Frontal cortex (tissue), 4 donors: ENCODE results near the gene SUCLG1. TPM values are rescaled to one million over a fixed set of nuclear protein-coding genes. Genes with fewer than 3 reads are reported as not detected.
A peak's percentile ranks its signal among the peaks of the same experiment; 100 is the strongest.
"Not testable (repeated sequence)": the region's sequence is repeated elsewhere in the genome, so short reads cannot be mapped to it uniquely, and the experiment has no call there.

ENCODE experiments used
- DNase-seq, 2 donors: peaks; one replicate each; pipeline ENCODE4 v3.0.0; 2012; ENCODE audit warnings: low spot score in 2 of 2
- FAIRE-seq: peaks from 2 replicates; lab custom pipeline; 2012; peaks lifted over from hg19 to GRCh38; lab: Jason Lieb, UNC
- total RNA-seq: library from RNA; depleted of rRNA; stranded (reverse); fragments of >200 nt; gene quantifications from one replicate; pipeline ENCODE4 v1.2.3, GENCODE V29; 2014
- donor health status: control.
- donor health status: control.
- donor health status: control.

The SUCLG1 gene
- total RNA-seq, 1 donor from 2014 or later = 72.6 TPM

DNA sequence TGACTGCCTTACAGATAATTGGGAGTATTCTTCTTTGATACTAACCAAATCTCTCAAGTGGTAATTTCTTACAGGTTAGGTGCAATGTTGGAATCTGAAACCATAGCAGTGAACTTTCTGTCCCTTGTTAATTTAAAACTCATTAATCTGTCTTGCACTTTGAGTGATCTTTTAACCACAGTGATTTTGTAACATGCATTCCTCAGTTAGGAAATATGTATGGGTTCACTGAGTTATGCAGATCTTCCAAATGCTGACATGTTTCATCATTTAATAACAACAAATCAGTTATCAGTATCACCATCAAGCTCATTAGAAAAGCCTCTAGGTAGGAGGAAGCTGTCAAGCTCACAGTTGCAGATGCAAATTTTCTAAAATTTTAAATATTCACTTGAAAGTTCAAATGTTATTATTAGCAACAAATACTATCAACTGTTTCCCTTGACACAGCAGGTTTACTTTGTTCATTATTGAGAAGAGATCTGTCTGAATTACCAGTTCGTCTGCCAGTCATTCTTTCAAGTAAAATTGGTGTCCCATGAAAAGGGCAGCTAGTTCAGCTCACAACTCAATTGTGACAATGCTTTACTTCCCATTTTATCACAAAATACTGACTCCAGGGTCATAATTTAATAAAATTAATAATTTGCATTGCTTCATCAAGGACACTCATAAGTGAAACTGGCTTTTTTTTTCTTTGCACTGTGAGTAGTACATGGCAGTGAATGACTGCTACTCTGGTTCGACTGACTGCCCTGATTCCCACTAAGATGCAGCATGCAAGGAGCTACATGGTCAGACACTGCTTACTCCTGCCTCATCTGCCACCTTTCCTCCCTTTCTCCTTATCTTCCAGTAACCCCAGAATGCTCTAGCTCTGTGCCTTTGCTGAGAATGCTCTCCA is 31.6 kb downstream of the SUCLG1 start:
- no peak for FAIRE-seq
- DNase-seq = no peak

DNA sequence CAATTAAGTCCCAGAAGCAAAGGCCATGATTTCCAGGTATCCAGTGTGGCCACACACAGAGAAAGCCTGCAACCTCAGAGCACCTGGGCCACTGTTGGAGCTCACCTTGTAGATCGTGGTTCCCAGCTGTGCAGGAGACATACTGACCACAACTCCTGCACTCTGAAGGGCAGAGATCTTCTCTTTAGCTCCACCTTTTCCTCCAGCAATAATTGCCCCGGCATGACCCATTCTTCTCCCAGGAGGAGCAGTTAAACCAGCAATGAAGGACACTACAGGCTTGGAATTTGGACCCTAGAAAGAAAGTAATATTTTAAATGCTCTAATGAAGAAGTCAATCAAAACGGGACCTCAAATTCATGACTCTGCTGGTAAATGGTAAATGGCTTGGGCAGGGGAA is 33.8 kb downstream of the SUCLG1 start:
- DNase-seq = no peak
- no peak for FAIRE-seq

DNA sequence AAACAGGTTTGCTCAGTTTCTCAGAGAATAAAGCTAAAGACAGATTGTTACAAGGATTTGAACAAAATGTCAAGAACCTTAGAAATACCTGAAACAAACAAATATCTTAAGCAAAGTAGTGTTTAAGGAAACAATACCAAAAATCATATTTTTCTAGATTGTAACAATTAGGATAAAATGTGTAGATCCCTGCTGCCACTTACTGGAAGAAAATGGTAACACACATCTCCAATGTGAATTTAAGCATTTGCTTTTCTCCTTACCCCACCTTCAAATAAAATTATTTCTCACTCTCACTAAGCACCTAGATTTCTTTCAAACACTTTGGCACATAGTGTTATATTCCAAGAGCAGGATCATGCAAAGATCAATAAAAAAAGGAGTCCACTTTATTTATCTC is 34.9 kb downstream of the SUCLG1 start:
- FAIRE-seq (no peak), DNase-seq (peak in 1 of 2 donors; percentile 12)

DNA sequence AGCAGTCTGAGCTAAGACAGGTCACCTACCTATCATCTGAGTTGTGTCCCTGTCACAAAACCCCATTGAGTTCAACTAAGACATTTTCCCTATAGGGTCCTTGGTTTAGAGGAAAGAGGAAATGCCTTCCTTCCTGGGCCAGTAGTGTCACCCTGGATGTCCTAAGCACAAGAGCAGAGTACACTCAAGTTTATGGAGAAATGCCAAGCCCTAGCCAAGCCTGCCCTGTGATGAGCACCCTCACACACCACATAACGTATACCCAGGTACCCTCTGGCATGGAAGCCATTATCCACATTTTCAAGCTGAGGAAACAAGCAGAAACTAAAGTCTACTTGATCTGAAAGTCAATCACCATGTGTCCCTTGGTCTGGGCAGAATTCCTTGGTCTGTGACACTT is 37.3 kb downstream of the SUCLG1 start:
- FAIRE-seq = no peak
- DNase-seq = no peak

DNA sequence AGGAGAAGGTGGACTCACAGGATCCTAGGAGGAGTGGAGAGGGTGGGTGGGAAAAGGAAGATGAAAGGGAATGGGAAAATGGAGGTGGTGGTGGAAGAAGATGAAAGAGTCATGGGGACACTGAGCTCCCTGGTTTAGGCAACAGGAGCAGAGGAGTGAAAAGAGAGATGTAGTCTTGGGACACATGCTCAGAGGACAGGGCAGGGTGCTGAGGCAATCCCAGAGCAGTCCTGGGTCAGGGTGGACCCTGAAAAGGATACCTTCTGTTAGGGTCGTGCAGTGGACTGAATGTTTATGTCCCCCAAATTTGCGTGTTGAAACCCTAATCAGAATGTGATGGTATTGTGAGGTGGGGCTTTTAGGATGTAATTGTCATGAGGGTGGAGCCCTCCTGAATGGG is 37.9 kb downstream of the SUCLG1 start:
- no peak for DNase-seq
- FAIRE-seq = no peak

DNA sequence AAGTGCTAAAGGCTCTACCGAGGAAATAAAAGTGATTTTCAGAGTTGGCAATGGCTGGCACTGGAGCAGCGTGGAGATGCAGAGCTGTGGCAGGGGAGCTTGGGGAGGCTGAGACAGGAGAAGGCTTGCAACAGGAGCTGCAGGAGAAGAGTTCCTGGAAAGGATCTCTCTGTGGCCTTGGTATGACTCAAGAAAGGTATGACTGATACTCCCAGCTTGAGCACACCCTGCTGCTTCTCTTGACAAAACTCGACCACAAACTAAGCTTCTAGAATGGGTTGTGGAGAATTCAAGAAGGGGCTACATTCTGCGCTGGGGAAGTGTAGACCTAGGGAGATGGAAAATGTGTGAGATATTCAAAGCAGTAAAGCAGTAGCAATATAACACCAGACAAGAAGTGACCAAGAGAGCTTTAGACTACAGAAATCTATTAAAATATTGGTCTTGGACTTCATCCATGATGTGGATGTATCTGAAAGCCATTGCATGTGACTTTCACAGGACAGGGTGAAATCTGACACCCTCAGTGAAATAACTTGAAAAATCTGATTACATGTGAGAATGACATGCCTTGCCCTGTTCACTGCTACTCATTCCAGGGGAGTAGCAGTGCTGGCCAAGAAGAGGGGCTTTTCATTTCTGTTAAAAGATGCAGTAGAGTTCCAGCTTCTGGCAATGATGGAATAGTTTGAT is 41.5 kb downstream of the SUCLG1 start:
- FAIRE-seq = no peak
- no peak for DNase-seq

DNA sequence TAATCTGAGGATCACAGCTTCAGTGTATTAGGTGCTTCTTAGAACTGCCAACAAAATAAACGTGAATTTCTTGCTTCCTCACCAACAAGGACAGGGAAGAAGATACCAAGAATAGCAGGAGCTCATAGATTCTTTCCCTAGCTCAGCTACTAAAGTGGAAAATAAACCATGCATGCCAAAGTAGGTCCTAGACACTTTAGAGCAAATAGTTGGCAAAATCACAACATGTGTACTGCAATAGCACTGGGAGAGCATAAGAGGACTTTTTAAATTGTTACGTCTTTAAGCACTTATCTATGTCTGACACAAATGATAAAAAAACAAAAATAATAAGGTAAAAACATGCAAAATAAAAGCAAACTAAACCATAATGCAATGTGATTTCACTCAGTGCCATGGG is 49.5 kb downstream of the SUCLG1 start:
- DNase-seq = no peak
- FAIRE-seq = no peak

DNA sequence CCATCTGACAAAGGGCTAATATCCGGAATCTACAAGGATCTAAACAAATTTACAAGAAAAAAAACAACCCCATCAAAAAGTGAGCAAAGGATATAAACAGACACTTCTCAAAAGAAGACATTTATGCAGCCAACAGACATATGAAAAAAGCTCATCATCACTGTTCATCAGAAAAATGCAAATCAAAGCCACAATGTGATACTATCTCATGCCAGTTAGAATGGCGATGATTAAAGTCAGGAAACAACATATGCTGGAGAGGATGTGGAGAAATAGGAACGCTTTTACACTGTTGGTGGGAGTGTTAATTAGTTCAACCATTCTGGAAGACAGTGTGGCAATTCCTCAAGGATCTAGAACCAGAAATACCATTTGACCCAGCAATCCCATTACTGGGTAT is 57.0 kb downstream of the SUCLG1 start:
- FAIRE-seq, DNase-seq: not testable (repeated sequence)

DNA sequence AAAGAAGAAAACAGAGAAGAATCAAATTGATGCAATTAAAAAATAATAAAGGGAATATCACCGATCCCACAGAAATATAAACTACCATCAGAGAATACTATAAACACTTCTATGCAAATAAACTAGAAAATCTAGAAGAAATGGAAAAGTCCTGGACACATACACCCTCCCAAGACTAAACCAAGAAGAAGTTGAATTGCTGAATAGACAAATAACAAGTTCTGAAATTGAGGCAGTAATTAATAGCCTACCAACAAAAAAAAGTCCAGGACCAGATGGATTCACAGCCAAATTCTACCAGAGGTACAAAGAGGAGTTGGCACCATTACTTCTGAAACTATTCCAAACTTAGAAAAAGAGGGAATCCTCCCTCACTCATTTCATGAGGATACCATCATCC is 59.2 kb downstream of the SUCLG1 start:
- DNase-seq, FAIRE-seq: not testable (repeated sequence)

DNA sequence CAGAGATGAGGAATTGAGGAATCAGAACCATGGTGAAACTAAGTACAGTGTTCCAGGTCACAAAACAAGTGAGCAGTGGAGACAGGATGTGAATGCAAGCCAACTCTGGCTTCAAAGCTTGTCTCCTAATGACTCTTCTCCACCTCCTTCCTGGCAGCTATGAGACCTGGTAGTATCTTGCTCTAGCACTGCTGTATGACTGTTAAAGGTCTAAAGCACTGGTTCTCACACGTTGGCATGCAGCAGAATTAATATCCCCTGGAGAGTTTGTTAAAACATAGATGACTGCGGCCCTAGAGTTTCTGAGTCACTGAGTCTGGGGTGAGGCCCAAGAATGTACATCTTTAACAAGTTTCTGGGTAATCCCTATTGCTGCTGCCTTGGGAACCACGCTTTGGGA is 63.3 kb downstream of the SUCLG1 start:
- no peak for FAIRE-seq
- DNase-seq = no peak

DNA sequence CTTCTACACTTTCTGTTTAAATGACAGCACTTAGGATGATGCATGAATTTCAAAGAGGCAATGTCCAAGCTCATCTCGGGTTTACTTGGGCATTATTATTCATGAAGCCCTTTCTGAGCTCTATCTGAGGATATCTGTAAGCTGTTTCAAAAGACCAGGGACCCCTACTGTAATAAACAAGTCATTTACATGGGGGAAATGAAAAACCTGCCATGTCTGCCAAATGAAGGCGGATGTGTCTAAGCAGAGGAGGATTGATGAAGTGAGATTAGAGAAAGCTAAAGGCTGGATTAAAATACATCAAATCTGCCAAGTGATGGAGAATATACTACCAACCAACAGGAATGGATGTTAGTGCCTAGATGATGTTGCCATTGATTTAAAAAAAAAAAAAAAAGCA is 64.5 kb downstream of the SUCLG1 start:
- DNase-seq = no peak
- FAIRE-seq = no peak

DNA sequence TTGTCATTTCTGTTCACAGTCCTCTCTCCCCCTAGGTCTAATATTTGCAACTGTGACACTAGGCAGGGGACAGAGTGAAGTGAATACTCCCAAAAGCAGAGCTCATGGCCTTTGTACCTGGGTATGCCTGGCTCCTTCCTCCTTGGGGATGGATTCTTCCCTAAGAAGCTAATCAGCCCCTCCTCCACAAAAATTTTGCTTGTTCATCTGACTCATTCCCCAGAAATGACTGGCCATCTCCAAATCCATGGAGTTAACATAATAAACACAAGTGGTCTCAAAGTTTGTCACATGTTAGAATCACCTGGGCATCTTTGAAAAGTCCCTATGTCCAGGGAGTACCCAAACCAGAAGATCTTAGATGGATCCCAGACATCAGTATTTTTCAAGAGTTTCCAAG is 65.3 kb downstream of the SUCLG1 start:
- DNase-seq = no peak
- FAIRE-seq = no peak

DNA sequence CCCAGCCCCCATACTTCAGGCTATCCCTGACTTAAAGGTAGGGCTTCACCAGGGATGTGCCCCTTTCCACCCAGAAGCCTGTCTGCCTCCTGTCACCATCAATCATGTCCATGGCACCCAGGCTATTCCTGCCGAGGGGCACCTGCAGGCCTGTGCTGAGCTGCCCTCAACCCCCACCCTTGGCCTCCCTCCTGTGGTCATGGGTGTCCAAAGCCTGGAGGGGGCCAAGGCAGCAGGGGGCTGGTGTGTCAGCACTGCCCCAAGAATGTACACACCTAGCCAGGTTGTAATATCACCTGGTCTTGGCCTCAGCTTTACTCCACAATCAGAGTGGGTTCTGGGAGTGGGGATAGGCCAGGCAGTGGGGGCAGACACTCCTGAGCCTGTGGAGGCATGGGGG is 69.3 kb downstream of the SUCLG1 start:
- DNase-seq = no peak
- no peak for FAIRE-seq

DNA sequence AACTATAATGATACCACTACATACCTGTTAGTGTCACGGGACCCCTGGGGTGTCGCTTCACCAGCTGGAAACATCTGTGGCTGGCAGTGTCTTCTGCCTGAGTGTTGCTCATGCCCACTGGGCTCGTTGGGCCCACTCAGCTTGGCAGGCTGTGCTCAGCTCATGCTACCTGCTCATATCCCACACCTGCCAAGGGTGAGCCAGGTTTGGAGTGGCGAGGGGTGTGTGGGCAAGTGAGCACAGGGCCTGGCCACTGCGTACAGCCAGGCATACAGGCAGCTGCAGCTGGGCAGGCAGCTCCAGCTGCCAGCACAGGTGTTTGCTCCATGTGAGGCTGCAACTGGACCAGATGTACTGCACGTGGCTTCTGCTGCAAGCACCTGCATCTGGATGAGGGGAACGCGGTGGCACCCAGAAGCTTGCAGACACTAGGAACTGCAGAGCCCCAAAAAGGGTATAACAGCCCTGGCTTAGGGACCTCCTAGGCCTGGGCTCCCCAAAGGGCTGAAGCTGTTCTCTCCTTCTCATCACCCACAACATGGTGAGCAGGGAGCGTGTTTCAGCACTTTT is 70.1 kb downstream of the SUCLG1 start:
- DNase-seq (no peak), FAIRE-seq (no peak)

DNA sequence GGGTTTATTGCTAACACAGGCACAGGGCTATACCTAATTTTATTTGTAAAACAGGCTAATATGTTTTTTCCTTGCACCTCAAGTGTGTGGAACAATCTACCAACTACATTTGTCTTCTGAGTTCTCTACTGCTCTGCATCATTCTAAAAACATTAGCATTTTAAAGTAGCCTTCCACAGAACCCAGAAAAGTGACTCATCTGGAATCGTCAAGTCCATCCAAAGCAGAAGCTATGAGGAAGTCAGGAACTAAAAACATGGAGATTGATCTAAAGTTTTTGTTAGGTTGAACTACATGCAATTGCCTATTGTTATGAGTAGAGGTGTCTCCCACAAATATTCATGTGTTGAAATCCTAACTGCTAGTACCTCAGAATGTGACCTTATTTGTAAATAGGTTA is 70.9 kb downstream of the SUCLG1 start:
- no peak for DNase-seq

DNA sequence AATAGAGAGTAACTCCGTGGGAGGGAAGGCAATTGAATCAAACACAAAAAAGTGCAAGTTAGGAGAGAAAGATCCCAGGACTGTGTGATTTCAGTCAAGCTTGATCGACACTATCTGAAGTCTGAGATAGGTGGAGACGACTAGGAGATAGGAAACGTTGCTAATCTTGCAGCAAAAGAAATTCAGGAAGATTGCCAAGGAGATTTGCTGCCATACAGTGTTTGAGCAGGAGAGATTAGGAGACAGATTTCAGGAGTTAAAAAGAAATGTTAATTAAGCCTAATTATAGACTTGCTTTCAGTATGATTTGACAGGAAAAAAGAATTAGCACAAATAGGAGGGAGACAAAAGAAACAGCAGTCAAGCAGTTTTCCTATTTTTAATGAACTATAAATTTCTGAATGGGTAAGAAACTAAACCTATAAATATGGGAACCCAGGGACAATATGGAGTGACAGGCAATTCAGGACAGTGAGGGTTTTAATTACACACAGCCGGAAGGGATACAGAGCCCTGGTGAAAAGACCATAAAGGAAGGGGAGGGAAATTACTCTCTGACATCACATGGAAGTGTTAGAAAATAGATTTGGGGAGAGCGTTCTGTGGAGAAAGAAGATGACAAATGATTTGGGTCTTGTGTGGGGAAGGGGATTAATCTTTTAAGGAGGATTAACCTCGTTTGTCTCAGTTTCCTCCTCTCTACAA is 72.6 kb downstream of the SUCLG1 start:
- no peak for DNase-seq
- no peak for FAIRE-seq

More for the DNA sequence above, 70.9 kb downstream of the SUCLG1 start:
- FAIRE-seq = no peak

DNA sequence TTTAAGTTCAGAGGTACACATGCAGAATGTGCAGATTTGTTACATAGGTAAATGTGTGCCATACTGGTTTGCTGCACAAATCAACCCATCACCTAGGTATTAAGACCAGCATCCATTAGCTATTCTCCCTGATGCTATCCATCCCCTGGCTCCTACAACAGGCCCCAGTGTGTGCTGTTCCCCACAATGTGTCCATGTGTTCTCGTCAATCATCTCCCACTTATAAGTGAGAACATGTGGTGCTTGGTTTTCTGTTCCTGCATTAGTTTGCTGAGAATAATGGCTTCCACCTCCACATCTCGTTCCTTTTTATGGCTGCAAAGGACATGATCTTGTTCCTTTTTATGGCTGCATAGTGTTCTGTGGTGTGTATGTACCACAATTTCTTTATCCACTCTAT is 75.8 kb downstream of the SUCLG1 start:
- DNase-seq (no peak), FAIRE-seq (no peak)

DNA sequence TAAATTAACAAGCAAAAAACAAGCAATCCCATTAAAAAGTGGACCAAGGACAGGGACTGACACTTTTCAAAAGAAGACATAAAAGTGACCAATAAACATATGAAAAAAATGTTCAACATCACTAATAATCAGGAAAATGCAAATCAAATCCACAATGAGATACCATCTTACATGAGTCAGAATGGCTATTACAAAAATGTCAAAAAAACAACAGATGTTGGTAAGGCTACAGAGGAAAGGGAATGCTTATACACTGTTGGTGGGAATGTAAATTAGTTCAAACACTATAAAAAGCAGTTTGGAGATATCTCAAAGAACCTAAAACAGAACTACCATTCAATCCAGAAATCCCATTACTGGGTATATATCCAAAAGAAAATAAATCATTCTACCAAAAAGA is 78.2 kb downstream of the SUCLG1 start:
- DNase-seq (no peak), FAIRE-seq (no peak)

DNA sequence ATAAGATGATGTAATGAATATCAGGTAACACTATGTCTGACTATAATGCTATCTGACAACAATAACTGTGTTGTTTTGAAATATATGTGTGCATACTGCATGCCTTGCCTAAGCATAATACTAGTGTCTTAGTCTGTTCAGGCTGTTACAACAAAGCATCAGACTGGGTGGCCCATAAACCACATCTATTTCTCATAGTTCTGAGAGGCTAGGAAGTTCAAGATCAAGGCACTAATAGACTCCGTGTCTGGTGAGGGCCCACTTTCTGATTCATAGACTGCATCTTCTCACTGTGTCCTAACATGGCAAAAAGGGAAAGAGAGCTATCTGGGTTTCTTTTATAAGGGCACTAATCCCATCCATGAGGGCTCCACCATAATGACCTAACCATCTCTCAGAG is 80.1 kb downstream of the SUCLG1 start:
- FAIRE-seq (no peak), DNase-seq (no peak)

DNA sequence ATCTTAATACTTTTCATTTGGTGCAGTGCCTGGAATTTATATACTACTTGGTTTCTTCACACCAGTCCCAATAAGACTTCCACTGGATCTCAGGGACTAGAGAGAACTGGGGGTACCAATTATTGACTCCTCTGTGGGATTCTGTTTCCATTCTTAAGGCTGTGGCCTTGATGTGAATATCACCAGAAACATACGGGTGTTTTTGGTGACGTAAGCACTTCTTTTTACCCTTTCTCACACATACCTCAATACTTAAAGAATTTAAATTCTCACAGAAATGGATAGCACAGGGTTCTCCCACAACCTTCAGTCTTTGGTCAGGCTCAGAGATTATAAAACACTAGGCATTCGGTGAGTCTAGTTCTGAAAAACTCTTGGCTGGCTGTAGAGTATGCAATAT is 84.1 kb downstream of the SUCLG1 start:
- FAIRE-seq = no peak
- DNase-seq = no peak
